ENCODE measurements around the gene EVA1A.

EVA1A gene

DNA sequence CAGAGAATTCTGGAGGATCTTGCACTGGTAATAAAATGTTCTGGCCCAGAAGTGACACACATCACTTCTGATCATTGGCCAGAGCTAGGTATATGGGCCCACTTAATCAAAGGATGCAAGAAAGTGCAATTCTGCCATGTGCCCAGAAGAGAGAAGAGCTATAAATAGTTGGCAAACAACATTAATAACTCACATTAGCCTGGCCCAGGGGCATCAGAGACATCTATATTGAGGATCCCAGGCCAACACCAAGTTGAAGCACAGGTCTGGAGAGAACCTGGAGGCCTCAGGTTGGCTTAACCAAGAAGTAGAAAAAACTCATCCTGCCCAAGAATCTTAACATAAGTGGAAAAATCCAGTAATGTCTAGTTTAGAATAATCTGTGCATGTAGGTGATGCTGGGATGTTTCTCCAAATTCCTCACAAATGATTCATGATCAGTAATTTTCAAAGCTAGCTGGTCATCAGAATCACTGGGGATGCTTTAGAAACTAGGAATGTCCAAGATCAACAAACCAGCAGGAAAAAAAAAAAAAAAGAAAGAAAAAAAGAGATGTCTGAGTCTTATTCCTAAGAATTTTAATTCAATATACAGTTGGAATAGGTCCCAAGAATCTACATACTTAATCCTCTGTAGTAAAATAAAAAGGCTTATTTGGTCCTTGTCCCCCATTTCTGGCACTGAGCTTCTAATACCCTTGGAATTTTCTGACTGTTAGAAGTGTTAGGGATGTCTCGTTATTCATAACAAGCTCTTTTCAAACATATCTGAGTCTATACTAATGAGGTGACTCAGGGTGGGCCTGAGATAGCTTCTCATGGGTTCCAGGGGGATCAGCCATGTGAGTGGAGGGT, 35.0 kb upstream of the EVA1A start:
- Histone ChIP-seq H3K36me3 (no peaks in the 10 kb centered on the region), H3K27me3 (no peaks in the 10 kb centered on the region), H4K20me1 (no peaks in the 10 kb centered on the region), H3K4me3 (no peak overlapping the region), H3K9me3 (replicated peaks in 1 of 11) (peaks cover 0 to 7% (median 0%) of the 10 kb centered on the region in 11 experiments; a peak in 2 of 22 replicates), H3K27ac (no peak overlapping the region), H3K9ac (no peak overlapping the region), H3K4me1 (no peaks in the 10 kb centered on the region), H3K4me2 (no peak overlapping the region)
- TF ChIP-seq Cebpa-rat (IDR thresholded peaks at IDR 0.05): no peak

- H3K27me3 ChIP-seq: no peaks in the 10 kb centered on the region
- H3K9ac ChIP-seq: no peak overlapping the region
- no peak for TF ChIP-seq Cebpa-rat (IDR thresholded peaks at IDR 0.05)
- no peak overlapping the region for H3K27ac ChIP-seq
- no peak overlapping the region for H3K4me2 ChIP-seq
- H3K4me1 ChIP-seq: no peaks in the 10 kb centered on the region
- no peak overlapping the region for H3K4me3 ChIP-seq
- H3K36me3 ChIP-seq: no peaks in the 10 kb centered on the region
- no peaks in the 10 kb centered on the region for H4K20me1 ChIP-seq
- peaks cover 0 to 7% (median 0%) of the 10 kb centered on the region in 11 experiments; a peak in 2 of 22 replicates for H3K9me3 ChIP-seq (replicated peaks in 1 of 11)
Measured at GRCh38 chr2:75594596-75594995, 33.9 kb upstream of the EVA1A start.

DNA sequence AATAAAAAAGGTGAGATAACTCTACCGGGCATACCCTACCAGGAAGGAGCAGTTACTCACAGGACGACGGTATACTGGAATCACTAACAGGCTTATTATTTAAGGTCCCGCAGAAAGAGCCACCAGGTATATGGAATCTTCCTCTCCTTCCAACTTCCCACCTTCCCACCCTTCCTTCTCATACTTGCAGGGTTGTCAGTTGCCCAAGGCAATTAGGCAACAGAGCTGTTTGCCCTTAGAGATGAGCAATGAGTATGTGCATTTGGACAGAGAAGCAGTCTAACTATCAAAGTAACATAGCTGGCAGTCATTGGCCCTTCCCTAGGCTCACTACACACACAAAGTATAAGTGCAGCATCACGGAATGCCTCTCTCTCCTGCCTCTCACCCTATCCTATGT, 32.1 kb upstream of the EVA1A start:
- Histone ChIP-seq H3K27ac (no peak overlapping the region), H3K4me2 (no peak overlapping the region), H3K36me3 (no peaks in the 10 kb centered on the region), H3K4me1 (no peaks in the 10 kb centered on the region), H3K4me3 (no peak overlapping the region), H4K20me1 (no peaks in the 10 kb centered on the region), H3K27me3 (no peaks in the 10 kb centered on the region), H3K9me3 (replicated peaks in 1 of 11) (peaks cover 0 to 1% (median 0%) of the 10 kb centered on the region in 11 experiments; a peak in 2 of 22 replicates), H3K9ac (no peak overlapping the region)
- TF ChIP-seq Cebpa-rat (IDR thresholded peaks at IDR 0.05): no peak

DNA sequence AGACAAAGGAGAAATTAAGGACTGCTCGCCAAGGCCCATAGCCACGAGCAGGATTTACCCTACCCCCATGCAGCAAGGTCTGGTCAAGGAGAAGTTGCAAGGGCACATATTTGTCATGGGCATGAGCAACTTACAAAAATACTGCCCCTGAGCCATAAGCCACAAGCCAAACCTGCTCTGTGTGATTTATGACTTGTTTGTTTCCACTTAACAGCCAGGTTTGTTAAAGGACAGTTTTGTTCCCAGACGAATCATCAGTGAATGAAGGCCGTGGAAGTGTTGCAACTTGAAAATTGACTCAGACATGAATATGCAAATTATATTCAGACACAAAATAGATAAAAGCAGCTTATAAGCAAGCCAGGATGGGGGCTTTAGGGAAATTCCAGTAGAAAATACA, 31.3 kb upstream of the EVA1A start:
- Histone ChIP-seq H3K27me3 (no peaks in the 10 kb centered on the region), H4K20me1 (no peaks in the 10 kb centered on the region), H3K4me2 (no peak overlapping the region), H3K4me1 (no peaks in the 10 kb centered on the region), H3K4me3 (no peak overlapping the region), H3K9me3 (replicated peaks in 1 of 11) (no peaks in the 10 kb centered on the region), H3K36me3 (no peaks in the 10 kb centered on the region), H3K9ac (no peak overlapping the region), H3K27ac (no peak overlapping the region)
- no peak for TF ChIP-seq Cebpa-rat (IDR thresholded peaks at IDR 0.05)

DNA sequence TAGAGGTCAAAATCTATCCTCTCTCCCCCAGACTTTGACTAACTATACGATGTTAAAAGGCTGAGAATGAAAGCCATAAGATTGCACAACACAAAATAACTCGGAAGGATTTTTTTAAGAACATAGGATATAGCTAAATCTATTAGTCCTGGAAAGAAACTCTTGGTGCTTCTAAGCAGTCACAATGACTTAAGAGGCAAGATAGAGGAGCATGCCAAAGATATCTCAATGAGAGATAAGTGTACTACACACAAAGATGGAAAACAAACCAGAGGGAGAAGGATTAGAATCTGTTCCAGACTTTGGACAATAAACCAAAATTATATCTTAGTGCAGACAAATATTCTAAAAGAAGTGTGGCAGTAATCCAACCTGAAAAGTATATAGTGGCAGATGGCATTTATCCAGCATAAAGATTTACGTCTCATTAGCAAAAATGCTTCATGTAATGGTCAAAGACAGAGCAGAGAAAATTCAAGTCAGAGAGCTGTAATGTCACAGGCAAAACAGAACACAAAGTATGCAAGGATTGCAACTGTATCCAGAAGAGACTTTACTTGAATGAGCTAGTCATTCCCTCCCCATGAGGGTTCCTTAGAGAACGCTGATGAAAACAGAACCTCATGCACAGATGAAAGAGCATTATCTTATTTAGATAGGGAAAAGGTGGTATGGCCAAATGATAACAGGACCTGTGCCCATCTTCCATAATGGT, 28.8 kb upstream of the EVA1A start:
- Histone ChIP-seq H3K4me2 (no peak overlapping the region), H4K20me1 (no peaks in the 10 kb centered on the region), H3K4me3 (no peak overlapping the region), H3K27ac (no peak overlapping the region), H3K36me3 (no peaks in the 10 kb centered on the region), H3K4me1 (no peaks in the 10 kb centered on the region), H3K27me3 (no peaks in the 10 kb centered on the region), H3K9me3 (replicated peaks in 1 of 11) (no peaks in the 10 kb centered on the region), H3K9ac (no peak overlapping the region)
- TF ChIP-seq Cebpa-rat (IDR thresholded peaks at IDR 0.05): no peak

DNA sequence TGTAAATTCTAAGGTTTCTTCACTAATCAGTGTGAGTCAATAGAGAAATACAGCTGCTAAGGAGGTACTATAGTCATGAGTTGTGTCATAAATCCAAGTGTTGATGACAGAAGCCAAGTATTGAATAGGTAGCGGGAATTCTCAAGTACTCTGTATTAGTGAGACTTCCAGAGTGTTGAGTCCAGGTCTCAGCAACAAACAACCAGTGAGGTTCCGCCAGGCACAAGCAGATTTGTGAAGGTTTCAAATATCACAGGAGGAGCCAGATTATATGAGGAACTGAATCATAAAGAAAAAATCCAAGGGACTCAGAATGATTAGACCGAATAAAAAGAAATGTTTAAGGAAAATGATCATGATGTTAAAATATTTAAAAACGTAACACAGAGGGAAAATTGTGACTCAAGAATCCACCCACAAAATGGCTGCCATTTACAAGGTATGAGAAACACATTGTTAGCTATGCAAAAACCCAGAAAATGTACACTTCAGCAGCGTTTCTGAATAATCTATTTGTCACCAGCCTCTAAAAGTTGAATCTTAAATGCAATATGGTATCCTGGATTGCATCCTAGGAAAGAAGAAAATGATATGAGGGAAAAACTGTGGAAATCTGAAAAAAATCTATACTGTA, 27.3 kb upstream of the EVA1A start:
- H3K4me1 ChIP-seq: no peaks in the 10 kb centered on the region
- no peak overlapping the region for H3K9ac ChIP-seq
- H4K20me1 ChIP-seq: no peaks in the 10 kb centered on the region
- H3K4me3 ChIP-seq: no peak overlapping the region
- H3K27me3 ChIP-seq: no peaks in the 10 kb centered on the region
- no peaks in the 10 kb centered on the region for H3K9me3 ChIP-seq (replicated peaks in 1 of 11)
- no peak for TF ChIP-seq Cebpa-rat (IDR thresholded peaks at IDR 0.05)
- no peaks in the 10 kb centered on the region for H3K36me3 ChIP-seq
- no peak overlapping the region for H3K4me2 ChIP-seq
- no peak overlapping the region for H3K27ac ChIP-seq

GRCh38 chr2:75586971-75587370, 26.2 kb upstream of the EVA1A start:
- no peaks in the 10 kb centered on the region for H3K4me1 ChIP-seq
- no peaks in the 10 kb centered on the region for H4K20me1 ChIP-seq
- no peaks in the 10 kb centered on the region for H3K36me3 ChIP-seq
- no peaks in the 10 kb centered on the region for H3K27me3 ChIP-seq
- H3K9ac ChIP-seq: no peak overlapping the region
- H3K9me3 ChIP-seq (replicated peaks in 1 of 11): no peaks in the 10 kb centered on the region
- H3K4me2 ChIP-seq: no peak overlapping the region
- H3K27ac ChIP-seq: no peak overlapping the region
- no peak overlapping the region for H3K4me3 ChIP-seq
- TF ChIP-seq Cebpa-rat (IDR thresholded peaks at IDR 0.05): no peak

DNA sequence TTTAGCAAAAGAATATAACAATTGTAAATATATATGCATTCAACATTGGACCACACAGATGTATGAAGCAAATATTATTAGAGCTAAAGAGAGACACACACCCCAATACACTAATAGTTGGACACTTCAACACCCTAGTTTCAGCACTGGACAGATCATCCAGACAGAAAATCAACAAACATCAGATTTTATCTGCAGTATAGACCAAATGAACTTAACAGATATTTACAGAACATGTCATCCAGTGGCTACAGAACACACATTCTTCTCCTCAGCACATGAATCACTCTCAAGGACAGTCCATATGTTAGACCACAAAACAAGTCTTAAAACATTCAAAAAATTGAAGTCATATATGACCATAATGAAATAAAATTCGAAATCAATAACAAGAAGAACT, 22.1 kb upstream of the EVA1A start:
- H3K4me1 ChIP-seq: no peaks in the 10 kb centered on the region
- no peaks in the 10 kb centered on the region for H4K20me1 ChIP-seq
- no peaks in the 10 kb centered on the region for H3K27me3 ChIP-seq
- no peaks in the 10 kb centered on the region for H3K36me3 ChIP-seq
- H3K4me2 ChIP-seq: no peak overlapping the region
- TF ChIP-seq Cebpa-rat (IDR thresholded peaks at IDR 0.05): no peak
- H3K9me3 ChIP-seq (replicated peaks in 1 of 11): no peaks in the 10 kb centered on the region
- no peak overlapping the region for H3K4me3 ChIP-seq
- H3K9ac ChIP-seq: no peak overlapping the region
- H3K27ac ChIP-seq: no peak overlapping the region

DNA sequence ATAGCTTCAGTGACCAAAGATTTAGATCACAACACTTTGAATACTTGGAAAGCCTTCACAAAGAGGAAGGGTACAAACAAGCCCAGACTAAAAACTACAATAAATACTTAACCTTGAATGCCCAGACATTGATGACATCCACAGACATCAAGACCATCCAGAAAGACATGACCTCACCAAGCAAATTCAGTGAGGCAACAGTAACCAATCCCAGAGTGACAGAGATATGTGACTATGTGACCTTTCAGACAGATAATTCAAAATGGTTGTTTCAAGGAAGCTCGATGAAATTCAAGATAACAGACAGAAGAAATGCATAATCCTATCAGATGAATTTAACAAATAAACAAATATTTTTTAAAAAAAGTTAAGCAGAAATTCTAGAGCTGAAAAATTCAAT, 19.9 kb upstream of the EVA1A start:
- Histone ChIP-seq H3K36me3 (no peaks in the 10 kb centered on the region), H3K9me3 (replicated peaks in 1 of 11) (no peaks in the 10 kb centered on the region), H3K27me3 (no peaks in the 10 kb centered on the region), H3K4me1 (no peaks in the 10 kb centered on the region), H3K9ac (no peak overlapping the region), H3K27ac (no peak overlapping the region), H3K4me3 (no peak overlapping the region), H4K20me1 (no peaks in the 10 kb centered on the region), H3K4me2 (no peak overlapping the region)
- no peak for TF ChIP-seq Cebpa-rat (IDR thresholded peaks at IDR 0.05)

Data from BLaER1 treated with 17β-estradiol and CSF1 and Interleukin-3, amounts not matched to agents 10 nM and 100 nM (cell line).